Upper lobe of left lung (tissue), 6 donors: ENCODE results near the gene ZNF549. TPM values are rescaled to one million over a fixed set of nuclear protein-coding genes. Genes with fewer than 3 reads are reported as not detected.
"Not testable (repeated sequence)": the region's sequence is repeated elsewhere in the genome, so short reads cannot be mapped to it uniquely, and the experiment has no call there.

ENCODE experiments used
- ATAC-seq, 2 donors: fragments of 200-7000 bp; cut with Tn5 transposase; one replicate each; pipeline ENCODE4 v1.9.1; 2022; ENCODE audit warnings: mild to moderate bottlenecking in 2 of 2, moderate library complexity in 2 of 2; ENCODE audit not compliant: low FRiP score in 2 of 2
- DNase-seq, 2 donors: peaks; one replicate each; pipeline ENCODE4 v3.0.0-alpha.2; 2019 to 2020
- H3K27ac ChIP-seq, 4 donors: fragments of 200-600 bp; sonication (generic); one replicate each; pipeline ENCODE4 v1.5.1; 2016 to 2019
- H3K27me3 ChIP-seq, 4 donors: fragments of 200-600 bp; sonication (generic); one replicate each; pipeline ENCODE4 v1.5.1; 2017 to 2019
- H3K36me3 ChIP-seq, 4 donors: fragments of 200-600 bp; sonication (generic); one replicate each; pipeline ENCODE4 v1.5.1; 2016 to 2019
- H3K4me1 ChIP-seq, 4 donors: fragments of 200-600 bp; sonication (generic); one replicate each; pipeline ENCODE4 v1.5.1; 2018 to 2019
- H3K4me3 ChIP-seq, 4 donors: fragments of 200-600 bp; sonication (generic); one replicate each; pipeline ENCODE4 v1.5.1; 2017 to 2019; ENCODE audit warnings: mild to moderate bottlenecking in 2 of 4, moderate library complexity in 1 of 4
- H3K9me3 ChIP-seq, 4 donors: fragments of 200-600 bp; sonication (generic); one replicate each; pipeline ENCODE4 v1.5.1; 2018 to 2019
- EP300 ChIP-seq, 4 donors: sonication (generic); formaldehyde crosslinking; IDR thresholded peaks; one replicate each; pipeline ENCODE4 v1.5.1; 2017; ENCODE audit warnings: antibody characterized with exemption in 4 of 4, control low read depth in 2 of 4
- POLR2A ChIP-seq, 4 donors: fragments of 450-650 bp; IDR thresholded peaks; one replicate each; pipeline ENCODE4 v1.5.1; 2016 to 2017; ENCODE audit warnings: antibody characterized with exemption in 4 of 4, mild to moderate bottlenecking in 2 of 4
- POLR2AphosphoS5 ChIP-seq, 2 donors: sonication (generic); formaldehyde crosslinking; IDR thresholded peaks; one replicate each; pipeline ENCODE4 v1.5.1; 2017; ENCODE audit warnings: antibody characterized with exemption in 2 of 2
- WGBS, 2 donors: methylation state at CpG; one replicate each; pipeline ENCODE4 v1.1.5; 2017 to 2018; 5-methylcytosine and 5-hydroxymethylcytosine counted together
- total RNA-seq, 6 donors: library from RNA; depleted of rRNA in 4 of 6; stranded (reverse); fragments of >200 nt in 4 of 6; gene quantifications; one replicate each; pipeline versions ENCODE4 v1.1.0 to v1.2.1, GENCODE V29; 2016 to 2021
- TF ChIP-seq, protein P1 (sequence below), 6 experiments: fragments of 450-650 bp in 4 of 6; fragments of 200-600 bp in 2 of 6; sonication (generic) in 2 of 6; IDR thresholded peaks; one replicate each; pipeline ENCODE4 v1.5.1; 2016 to 2019; ENCODE audit warnings: antibody characterized with exemption in 6 of 6
- donor health status: DM: no; HTN: no; CAD: no; lungs with moderate emphysema.
- donor health status: DM: no; HTN: yes; CAD: no; lungs with severe emphysema.

Gene ZNF549
- 1 to 10 TPM; 1.8 to 8.4 (median 5.4) TPM for total RNA-seq

DNA sequence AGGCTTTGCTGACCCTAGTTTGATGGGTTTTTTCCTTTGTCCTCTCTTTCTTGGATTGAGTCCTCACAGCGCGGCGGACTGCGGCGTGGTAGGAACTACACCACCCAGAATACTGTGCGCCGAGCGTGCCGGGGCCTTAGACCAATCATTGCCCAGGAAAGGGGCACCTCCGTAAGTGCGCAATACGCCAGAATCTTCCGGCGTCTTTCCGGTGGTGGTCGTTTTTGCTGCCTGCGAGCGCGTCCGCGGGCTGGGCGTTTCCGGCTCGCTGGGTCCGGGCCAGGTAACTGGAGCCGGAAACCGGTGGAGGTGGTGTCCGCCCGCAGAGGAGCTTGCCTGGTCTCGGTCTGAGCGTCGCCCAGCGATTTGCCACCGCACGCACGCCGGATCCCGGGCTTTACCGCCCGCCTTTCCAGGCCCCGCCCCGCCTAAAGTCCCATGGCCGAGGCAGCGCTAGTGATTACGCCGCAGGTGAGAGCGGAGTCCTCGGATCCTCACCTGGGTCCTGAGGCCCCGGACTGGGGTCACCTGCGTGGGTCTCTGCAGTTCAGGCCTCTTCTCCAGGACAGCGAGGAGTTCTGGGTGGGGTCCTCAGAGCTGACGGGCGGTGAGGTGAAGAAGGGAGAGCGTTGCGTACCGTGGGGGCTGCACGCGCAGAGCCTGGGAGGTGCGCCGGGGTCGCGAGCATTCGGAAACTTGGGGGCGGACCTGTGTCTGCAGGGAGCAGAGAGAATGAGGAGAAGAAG is at the start of gene ZNF549:
TSS of gene ZNF549 (plus strand) at position 221 of the 746 bp plus-strand sequence. CDS start at position 439, 218 bp downstream.
- Histone ChIP-seq H3K36me3 (peaks cover 0 to 16% (median 4%) of the 10 kb centered on the region in 4 donors), H3K4me1 (peaks cover 7 to 17% (median 14%) of the 10 kb centered on the region in 4 donors), H3K4me3 (peak within 1 kb of the TSS; percentile 64 to 89 (median 75)), H3K27me3 (no peaks in the 10 kb centered on the region), H3K9me3 (peaks cover 0 to 23% (median 18%) of the 10 kb centered on the region in 4 donors), H3K27ac (peak within 1 kb of the TSS; percentile 68 to 90 (median 80))
- 4% methylated on average over 24 to 43 of the region's 64 CpGs for WGBS, 2 donors
- ATAC-seq, result peak; percentile 98 to 100
- peak; percentile 88 to 94 for DNase-seq
- TF ChIP-seq, protein P1, sequence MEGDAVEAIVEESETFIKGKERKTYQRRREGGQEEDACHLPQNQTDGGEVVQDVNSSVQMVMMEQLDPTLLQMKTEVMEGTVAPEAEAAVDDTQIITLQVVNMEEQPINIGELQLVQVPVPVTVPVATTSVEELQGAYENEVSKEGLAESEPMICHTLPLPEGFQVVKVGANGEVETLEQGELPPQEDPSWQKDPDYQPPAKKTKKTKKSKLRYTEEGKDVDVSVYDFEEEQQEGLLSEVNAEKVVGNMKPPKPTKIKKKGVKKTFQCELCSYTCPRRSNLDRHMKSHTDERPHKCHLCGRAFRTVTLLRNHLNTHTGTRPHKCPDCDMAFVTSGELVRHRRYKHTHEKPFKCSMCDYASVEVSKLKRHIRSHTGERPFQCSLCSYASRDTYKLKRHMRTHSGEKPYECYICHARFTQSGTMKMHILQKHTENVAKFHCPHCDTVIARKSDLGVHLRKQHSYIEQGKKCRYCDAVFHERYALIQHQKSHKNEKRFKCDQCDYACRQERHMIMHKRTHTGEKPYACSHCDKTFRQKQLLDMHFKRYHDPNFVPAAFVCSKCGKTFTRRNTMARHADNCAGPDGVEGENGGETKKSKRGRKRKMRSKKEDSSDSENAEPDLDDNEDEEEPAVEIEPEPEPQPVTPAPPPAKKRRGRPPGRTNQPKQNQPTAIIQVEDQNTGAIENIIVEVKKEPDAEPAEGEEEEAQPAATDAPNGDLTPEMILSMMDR (IDR thresholded peaks at IDR 0.05), result peak in 2 of 6 experiments; percentile 10 to 27
- TF ChIP-seq POLR2AphosphoS5 (IDR thresholded peaks at IDR 0.05) (peak; percentile 65 to 76), POLR2A (IDR thresholded peaks at IDR 0.05) (peak in 2 of 4 donors; percentile 38 to 45), EP300 (IDR thresholded peaks at IDR 0.05) (no peak)

DNA sequence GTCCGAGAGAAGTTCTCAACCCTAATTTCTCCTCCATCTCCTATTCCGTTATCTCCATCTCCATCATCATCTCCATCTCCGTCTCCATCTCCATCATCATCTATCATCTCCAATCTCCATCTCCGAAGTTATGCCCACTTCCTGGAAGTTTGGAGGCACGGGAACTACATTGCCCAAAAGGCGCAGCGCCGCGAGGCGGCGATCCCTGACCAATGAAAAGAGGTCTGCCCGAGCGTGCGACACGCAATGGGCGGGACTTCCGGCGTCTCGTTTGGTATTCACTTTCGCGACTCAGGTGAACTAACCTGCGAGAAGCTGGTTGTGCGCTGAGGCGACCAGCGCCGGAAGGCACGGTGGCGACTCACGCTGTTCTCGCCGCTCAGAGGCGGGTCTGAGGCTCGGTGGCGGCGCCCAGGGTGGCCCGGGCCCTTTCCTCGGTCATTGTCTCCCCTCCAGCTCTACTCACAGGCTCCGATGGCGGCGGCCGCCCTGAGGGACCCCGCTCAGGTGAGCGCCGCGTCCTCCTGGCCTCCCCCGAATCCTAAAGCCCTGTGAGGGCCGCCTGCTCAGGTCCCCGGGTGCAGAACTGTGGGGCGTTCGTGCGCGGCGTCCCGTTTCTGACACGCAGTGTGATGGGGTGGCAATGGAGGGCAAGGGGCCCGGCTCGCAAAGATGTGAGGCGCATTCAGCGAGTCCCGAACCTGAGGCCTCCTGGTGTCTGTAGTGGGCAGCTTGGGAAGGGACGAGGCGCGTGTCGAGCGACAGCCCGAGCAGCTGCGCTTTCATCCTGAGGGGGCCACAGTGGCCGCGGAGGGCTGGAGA is 39.5 kb upstream of the ZNF549 start, which contains the start of gene ZNF419:
TSS of gene ZNF419 (plus strand) at position 274 of the 822 bp plus-strand sequence. CDS start at position 475, 201 bp downstream.
- peak in 3 of 4 donors; percentile 44 to 70 (median 59) for TF ChIP-seq POLR2A (IDR thresholded peaks at IDR 0.05)
- peak; percentile 77 to 78 for TF ChIP-seq POLR2AphosphoS5 (IDR thresholded peaks at IDR 0.05)
- TF ChIP-seq, protein P1 (IDR thresholded peaks at IDR 0.05), result peak in 2 of 6 experiments; percentile 11 to 31
- H3K4me1 ChIP-seq, H3K27me3 ChIP-seq: not testable (repeated sequence)
- Histone ChIP-seq H3K36me3 (peaks cover 5 to 29% (median 17%) of the 10 kb centered on the region in 4 donors), H3K9me3 (peaks cover 0 to 12% (median 6%) of the 10 kb centered on the region in 4 donors), H3K27ac (peak within 1 kb of the TSS; percentile 72 to 91 (median 83)), H3K4me3 (peak within 1 kb of the TSS; percentile 39 to 98 (median 74))
- 2 to 9% methylated on average over 12 to 23 of the region's 69 CpGs for WGBS, 2 donors
- ATAC-seq (peak; percentile 94 to 98), DNase-seq (peak; percentile 89 to 96)

DNA sequence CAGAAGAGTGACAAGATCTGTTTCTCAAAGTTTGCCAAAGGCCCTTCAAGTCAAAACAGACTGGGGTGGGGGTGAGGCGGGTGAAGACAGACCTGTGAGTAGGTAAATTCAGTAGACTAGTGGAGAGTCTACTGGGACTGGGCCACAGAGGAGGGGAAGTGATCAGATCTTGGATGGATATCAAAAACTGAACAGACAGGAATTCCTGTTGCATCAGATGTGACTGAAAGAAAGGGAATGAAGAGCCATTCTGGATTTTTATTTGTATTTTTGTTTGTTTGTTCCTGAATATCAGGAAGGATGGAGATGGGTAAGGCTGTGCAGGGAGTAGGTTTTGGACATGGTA is 38.9 kb upstream of the ZNF549 start:
- H3K4me1 ChIP-seq, H3K27me3 ChIP-seq, H3K27ac ChIP-seq, DNase-seq: not testable (repeated sequence)
- no CpG with 5 or more reads among the region's 1 CpG for WGBS, 2 donors
- Histone ChIP-seq H3K9me3 (peaks cover 0 to 18% (median 11%) of the 10 kb centered on the region in 4 donors), H3K4me3 (peak overlapping the region in 3 of 4 donors; percentile 28 to 98 (median 66)), H3K36me3 (peaks cover 9 to 34% (median 23%) of the 10 kb centered on the region in 4 donors)
- peak in 1 of 2 donors; percentile 8 for ATAC-seq

DNA sequence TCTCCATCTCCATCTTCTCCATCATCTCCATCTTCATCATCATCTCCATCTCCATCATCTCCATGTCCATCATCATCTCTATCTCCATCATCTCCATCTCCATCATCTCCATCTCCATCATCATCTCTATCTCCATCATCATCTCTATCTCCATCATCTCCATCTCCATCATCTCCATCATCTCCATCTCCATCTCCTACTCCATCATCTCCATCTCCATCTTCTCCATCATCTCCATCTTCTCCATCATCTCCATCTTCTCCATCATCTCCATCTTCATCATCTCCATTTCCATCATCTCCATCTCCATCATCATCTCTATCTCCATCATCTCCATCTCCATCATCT is 27.9 kb upstream of the ZNF549 start:
- peak overlapping the region in 1 of 4 donors; percentile 85 for H3K4me3 ChIP-seq
- H3K9me3 ChIP-seq, result peaks cover 0 to 33% (median 23%) of the 10 kb centered on the region in 4 donors
- H3K4me1 ChIP-seq, ATAC-seq, H3K27me3 ChIP-seq, DNase-seq, H3K27ac ChIP-seq: not testable (repeated sequence)
- peaks cover 0 to 19% (median 4%) of the 10 kb centered on the region in 4 donors for H3K36me3 ChIP-seq

DNA sequence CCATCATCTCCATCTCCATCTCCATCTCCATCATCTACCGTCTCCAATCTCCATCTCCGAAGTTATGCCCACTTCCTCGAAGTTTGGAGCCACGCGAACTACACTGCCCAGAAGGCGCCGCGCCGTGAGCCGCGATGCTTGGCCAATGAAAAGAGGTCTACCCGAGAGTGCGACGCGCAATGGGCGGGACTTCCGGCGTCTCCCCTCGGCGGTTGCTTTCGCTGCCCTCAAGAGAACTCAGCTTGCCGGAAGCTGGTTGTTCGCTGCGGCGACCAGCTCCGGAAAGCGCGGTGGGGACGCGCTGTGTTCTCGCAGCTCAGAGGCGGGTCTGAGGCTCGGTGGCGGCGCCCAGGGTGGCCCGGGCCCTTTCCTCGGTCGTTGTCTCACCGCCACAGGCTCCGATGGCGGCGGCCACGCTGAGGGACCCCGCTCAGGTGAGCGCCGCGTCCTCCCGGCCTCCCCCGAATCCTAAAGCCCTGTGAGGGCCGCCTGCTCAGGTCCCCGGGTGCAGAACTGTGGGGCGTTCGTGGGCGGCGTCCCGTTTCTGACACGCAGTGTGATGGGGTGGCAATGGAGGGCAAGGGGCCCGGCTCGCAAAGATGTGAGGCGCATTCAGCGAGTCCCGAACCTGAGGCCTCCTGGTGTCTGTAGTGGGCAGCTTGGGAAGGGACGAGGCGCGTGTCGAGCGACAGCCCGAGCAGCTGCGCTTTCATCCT is 27.3 kb upstream of the ZNF549 start, which contains the start of gene ZNF773:
TSS of gene ZNF773 (plus strand) at position 259 of the 716 bp plus-strand sequence. CDS start at position 402, 143 bp downstream.
- DNase-seq (peak; percentile 91 to 98), ATAC-seq (peak; percentile 98 to 100)
- peak within 1 kb of the TSS; percentile 31 to 85 (median 80) for H3K4me3 ChIP-seq
- TF ChIP-seq POLR2A (IDR thresholded peaks at IDR 0.05), result peak in 3 of 4 donors; percentile 56 to 79 (median 67)
- peak; percentile 84 to 92 for TF ChIP-seq POLR2AphosphoS5 (IDR thresholded peaks at IDR 0.05)
- WGBS, 2 donors, result 2 to 3% methylated on average over 15 to 36 of the region's 69 CpGs
- not testable (repeated sequence) for H3K4me1 ChIP-seq, H3K27me3 ChIP-seq
- peaks cover 0 to 28% (median 20%) of the 10 kb centered on the region in 4 donors for H3K9me3 ChIP-seq
- peak within 1 kb of the TSS; percentile 83 to 92 (median 90) for H3K27ac ChIP-seq
- H3K36me3 ChIP-seq, result peaks cover 0 to 21% (median 3%) of the 10 kb centered on the region in 4 donors

DNA sequence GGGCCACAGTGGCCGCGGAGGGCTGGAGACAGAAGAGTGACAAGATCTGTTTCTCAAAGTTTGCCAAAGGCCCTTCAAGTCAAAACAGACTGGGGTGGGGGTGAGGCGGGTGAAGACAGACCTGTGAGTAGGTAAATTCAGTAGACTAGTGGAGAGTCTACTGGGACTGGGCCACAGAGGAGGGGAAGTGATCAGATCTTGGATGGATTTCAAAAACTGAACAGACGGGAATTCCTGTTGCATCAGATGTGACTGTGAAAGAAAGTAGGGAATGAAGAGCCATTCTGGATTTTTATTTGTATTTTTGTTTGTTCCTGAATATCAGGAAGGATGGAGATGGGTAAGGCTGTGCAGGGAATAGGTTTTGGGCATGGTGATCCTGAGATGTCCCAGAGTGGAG is 26.8 kb upstream of the ZNF549 start:
- peak in 1 of 2 donors; percentile 9 for ATAC-seq
- WGBS, 2 donors, result 6 to 7% methylated on average over 1 to 2 of the region's 4 CpGs
- not testable (repeated sequence) for H3K27ac ChIP-seq, H3K27me3 ChIP-seq, H3K4me1 ChIP-seq, DNase-seq
- H3K36me3 ChIP-seq, result peaks cover 0 to 26% (median 7%) of the 10 kb centered on the region in 4 donors
- H3K9me3 ChIP-seq, result peaks cover 0 to 24% (median 20%) of the 10 kb centered on the region in 4 donors
- peak overlapping the region in 3 of 4 donors; percentile 78 to 85 (median 82) for H3K4me3 ChIP-seq
